GM12875 (cell line): ENCODE data around the gene TENT5C.

Experiments
- H3K4me3 ChIP-seq: one replicate; pipeline ENCODE4 v1.5.1; 2011; ENCODE audit warnings: low read depth, low read length, control low read depth
- CTCF ChIP-seq: IDR thresholded peaks from 2 replicates; pipeline ENCODE4 v1.5.1; 2011; ENCODE audit warnings: low read depth, mild to moderate bottlenecking, control low read depth, inconsistent platforms, low read length, moderate library complexity, borderline replicate concordance; ENCODE audit not compliant: insufficient read depth

Gene TENT5C

GRCh38 chr1:117646956-117647355 is 41.1 kb downstream of the TENT5C start:
- no peak for TF ChIP-seq CTCF
- no peak overlapping the region for H3K4me3 ChIP-seq

GRCh38 chr1:117648015-117648414 is 42.2 kb downstream of the TENT5C start:
- H3K4me3 ChIP-seq = no peak overlapping the region
- no peak for TF ChIP-seq CTCF

GRCh38 chr1:117650840-117651568 is 45.2 kb downstream of the TENT5C start:
- no peak overlapping the region for H3K4me3 ChIP-seq
- TF ChIP-seq CTCF = no peak

- no peak for TF ChIP-seq CTCF
Measured at GRCh38 chr1:117651616-117652015, 45.8 kb downstream of the TENT5C start.

GRCh38 chr1:117652421-117652820 is 46.6 kb downstream of the TENT5C start:
- TF ChIP-seq CTCF = no peak

More at GRCh38 chr1:117651616-117652015, 45.8 kb downstream of the TENT5C start:
- no peak overlapping the region for H3K4me3 ChIP-seq

GRCh38 chr1:117653195-117653594 is 47.3 kb downstream of the TENT5C start:
- TF ChIP-seq CTCF = no peak

More at GRCh38 chr1:117652421-117652820, 46.6 kb downstream of the TENT5C start:
- no peak overlapping the region for H3K4me3 ChIP-seq

More at GRCh38 chr1:117653195-117653594, 47.3 kb downstream of the TENT5C start:
- H3K4me3 ChIP-seq = no peak overlapping the region
